GM18520 (cell line): Measurements from ENCODE around the gene TSPY9.
"Not testable (repeated sequence)": the region's sequence is repeated elsewhere in the genome, so short reads cannot be mapped to it uniquely, and the experiment has no call there.

Experiments
- ATAC-seq: cut with Tn5 transposase; IDR thresholded peaks from one replicate; pipeline ENCODE4 v1.9.1; 2021; ENCODE audit not compliant: unreplicated experiment

TSPY9 gene, protein sequence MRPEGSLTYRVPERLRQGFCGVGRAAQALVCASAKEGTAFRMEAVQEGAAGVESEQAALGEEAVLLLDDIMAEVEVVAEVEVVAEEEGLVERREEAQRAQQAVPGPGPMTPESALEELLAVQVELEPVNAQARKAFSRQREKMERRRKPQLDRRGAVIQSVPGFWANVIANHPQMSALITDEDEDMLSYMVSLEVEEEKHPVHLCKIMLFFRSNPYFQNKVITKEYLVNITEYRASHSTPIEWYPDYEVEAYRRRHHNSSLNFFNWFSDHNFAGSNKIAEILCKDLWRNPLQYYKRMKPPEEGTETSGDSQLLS

DNA sequence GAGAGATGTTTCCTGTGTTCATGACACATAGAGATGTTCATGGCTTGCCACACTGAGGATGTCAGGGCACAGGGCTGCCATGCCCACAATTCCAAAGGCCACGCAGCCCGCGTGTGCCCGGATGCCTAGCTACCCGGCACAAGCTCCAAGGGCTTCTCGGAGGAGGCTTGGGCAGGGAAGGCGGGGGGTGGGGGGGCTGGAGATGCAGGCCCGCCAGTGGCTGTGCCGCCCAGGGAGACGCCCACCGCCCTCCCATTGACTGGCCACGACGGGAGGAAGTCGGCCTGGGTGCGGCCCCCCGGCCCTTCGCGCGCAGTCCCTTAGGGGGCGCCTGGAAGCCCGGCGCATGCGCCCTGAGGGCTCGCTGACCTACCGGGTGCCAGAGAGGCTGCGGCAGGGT is at the start of gene TSPY9:
Gene TSPY9, plus strand, starts transcription at position 301 of the 400 bp plus-strand sequence. Its CDS starts 46 bp downstream, at position 347.
- ATAC-seq = not testable (repeated sequence)

- not testable (repeated sequence) for ATAC-seq
Observed at GRCh38 chrY:9466655-9467054, 20.4 kb upstream of the TSPY9 start, which contains the start of gene TSPY1. Gene TSPY1 (plus strand): TSS chrY:9466955. CDS start chrY:9467001, 46 bp downstream.

GRCh38 chrY:9504396-9504795 is 17.3 kb downstream of the TSPY9 start:
- not testable (repeated sequence) for ATAC-seq

DNA sequence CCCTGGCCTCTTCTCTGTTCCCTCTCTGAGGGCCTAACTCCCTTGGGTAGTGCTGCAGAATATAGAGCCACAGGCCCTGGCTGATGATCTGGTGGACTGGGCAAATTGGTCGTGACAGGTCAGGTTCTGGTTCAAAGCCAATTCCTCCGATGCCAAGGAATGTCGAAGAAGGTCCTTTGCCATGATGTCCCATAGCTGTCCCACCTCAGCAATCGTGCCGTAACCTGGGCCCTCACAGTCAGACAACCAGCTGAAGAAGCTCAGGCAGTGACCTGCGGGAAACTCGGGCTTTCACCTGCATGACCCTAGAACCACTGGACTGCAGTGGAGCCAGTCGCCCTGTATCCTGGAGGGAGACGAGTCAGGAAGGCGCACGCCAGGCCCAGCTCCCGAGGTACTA is 29.2 kb downstream of the TSPY9 start:
- not testable (repeated sequence) for ATAC-seq

- ATAC-seq = not testable (repeated sequence)
Observed at GRCh38 chrY:9527580-9527979, 40.5 kb downstream of the TSPY9 start, which contains the start of gene TSPY10. Gene TSPY10 (plus strand): TSS chrY:9527880. CDS start chrY:9527926, 46 bp downstream.
